ENCODE data around the gene ZFP28. TPM values are rescaled to one million over a fixed set of nuclear protein-coding genes. Genes with fewer than 3 reads are reported as not detected.

ZFP28 gene
- total and polyA plus RNA-seq, 2 of the 4 experiments (the other 2 are of a cell fraction), result 3.0 to 6.5 TPM

DNA sequence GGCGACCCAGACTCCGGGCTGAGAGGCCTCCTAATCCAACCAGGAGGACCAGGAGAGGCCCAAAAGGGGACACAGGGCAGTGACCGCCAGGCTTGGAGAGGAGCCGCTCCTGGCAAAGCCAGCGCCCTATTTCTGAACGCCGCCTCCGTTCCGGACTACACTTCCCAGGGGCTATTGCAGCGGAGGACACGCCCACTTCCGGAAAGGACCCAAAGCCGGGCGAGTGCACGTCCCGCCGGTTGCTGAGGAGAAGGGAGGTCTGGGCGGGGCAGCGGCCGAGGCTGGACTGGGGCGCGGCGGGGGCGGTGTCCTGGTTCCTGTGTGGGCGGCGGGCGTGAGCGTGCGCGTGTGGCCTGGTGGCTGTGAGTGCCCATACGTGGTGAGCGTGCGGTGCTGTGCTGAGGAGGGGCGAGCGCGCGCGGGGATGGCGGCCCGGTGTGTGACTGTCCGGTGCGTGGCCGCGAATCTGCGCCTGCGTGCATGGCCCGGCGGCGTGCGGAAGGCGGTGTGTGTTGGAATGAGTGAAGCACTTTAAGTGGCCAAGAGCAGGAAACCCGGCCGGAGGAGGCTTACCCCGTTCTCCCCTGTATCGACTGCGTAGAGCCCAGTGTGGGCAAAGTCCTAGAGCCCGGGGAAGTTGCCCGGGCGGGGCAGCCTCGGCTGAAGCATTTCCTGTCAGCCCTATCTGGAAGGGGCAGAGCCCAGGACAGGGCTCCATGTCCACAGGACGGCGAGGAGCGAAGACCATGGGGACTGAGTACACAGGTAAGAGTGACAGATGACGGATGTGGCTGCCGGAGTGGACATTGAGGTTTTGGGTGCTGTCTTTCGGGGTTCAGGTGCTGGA lies 28.7 kb downstream of the ZFP28 start, which contains the start of gene ZNF470 (continued):
- TF ChIP-seq RFX5 (IDR thresholded peaks at IDR 0.05; ENCODE audit: low read depth, low read length) (peak; percentile 34; the same call in 1 of the 2 replicates), POLR2A (IDR thresholded peaks at IDR 0.05; ENCODE audit: low read depth, low read length) (no peak), SMC3 (IDR thresholded peaks at IDR 0.05; ENCODE audit: low read depth, low read length) (no peak)

DNA sequence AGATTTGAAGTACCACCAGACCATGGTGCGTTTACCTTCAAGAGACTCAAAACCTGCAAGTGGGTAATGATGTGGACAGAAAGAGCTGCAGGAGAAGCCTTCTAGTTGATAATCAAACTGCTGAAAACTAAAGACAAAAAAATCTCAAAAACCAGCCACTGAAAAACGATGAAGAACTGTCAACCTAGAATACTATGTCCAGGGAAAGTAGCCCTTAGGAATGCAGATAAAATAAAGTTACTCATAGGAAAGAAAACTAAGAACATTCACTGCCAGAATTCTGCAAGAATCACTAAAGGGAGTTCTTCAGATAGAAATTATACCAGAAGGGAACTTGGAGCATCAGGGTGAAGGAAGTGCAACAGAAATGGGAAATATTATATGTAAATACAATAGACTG lies 33.8 kb downstream of the ZFP28 start:
- Histone ChIP-seq H3K23ac (ENCODE audit: low read depth, low read length) (no peak overlapping the region), H4K5ac (ENCODE audit: low read depth, low read length) (no peak overlapping the region), H2AK5ac (ENCODE audit: low read depth, low read length) (no peak overlapping the region), H3K4me1 (ENCODE audit: control insufficient read depth, insufficient read depth, low read length) (no peaks in the 10 kb centered on the region), H3K4me2 (ENCODE audit: low read depth, low read length) (no peak overlapping the region), H3K4ac (ENCODE audit: low read depth, low read length) (no peak overlapping the region), H4K20me1 (ENCODE audit: insufficient read depth, low read length) (no peaks in the 10 kb centered on the region), H3K36me3 (ENCODE audit: control insufficient read depth, insufficient read depth, low read length) (peaks cover 38% of the 10 kb centered on the region), H3K9me3 (ENCODE audit: control insufficient read depth, insufficient read depth, low read length) (peaks cover 73% of the 10 kb centered on the region), H2BK5ac (ENCODE audit: low read depth, low read length, poor library complexity, severe bottlenecking) (no peak overlapping the region), H3K18ac (ENCODE audit: low read depth, low read length) (no peak overlapping the region), H3K9ac (ENCODE audit: low read depth, low read length) (no peak overlapping the region), H3K79me1 (ENCODE audit: low read depth in 1 of 2, low read length in 2 of 2) (peaks cover 6 to 8% of the 10 kb centered on the region in 2 experiments; a peak in 3 of 4 replicates), H3K14ac (replicated peaks; ENCODE audit: low read depth, low read length) (no peak overlapping the region), H2BK20ac (ENCODE audit: low read depth, low read length) (no peak overlapping the region), H3K4me3 (ENCODE audit: insufficient read depth, low read depth, low read length) (no peak overlapping the region), H2AK9ac (replicated peaks; ENCODE audit: low read depth, low read length, poor library complexity) (no peak overlapping the region), H3K27me3 (ENCODE audit: control insufficient read depth, insufficient read depth, low read length) (no peaks in the 10 kb centered on the region), H3K9me1 (ENCODE audit: insufficient read depth, low read length) (no peaks in the 10 kb centered on the region), H4K91ac (ENCODE audit: insufficient read depth, low read depth, low read length) (no peak overlapping the region), H2BK120ac (ENCODE audit: low read depth, low read length) (no peak overlapping the region), H2BK15ac (ENCODE audit: low read depth, low read length) (no peak overlapping the region), H3K56ac (ENCODE audit: extremely low read depth, insufficient read depth, low read length) (no peak overlapping the region), H3K27ac (ENCODE audit: insufficient read depth, low read length) (no peak overlapping the region), H2AFZ (replicated peaks; ENCODE audit: low read length, poor library complexity) (no peak overlapping the region), H4K8ac (ENCODE audit: low read depth in 2 of 2, low read length in 2 of 2) (no peak overlapping the region)
- no peak for ATAC-seq (ENCODE audit: low read depth)
- intact Hi-C loops (cut with micrococcal nuclease), result no loop called here
- ChIA-PET CTCF (no interaction called here), POLR2A (ENCODE audit: unreplicated experiment) (no interaction called here)
- DNase-seq, result no peak
- in situ Hi-C loops (cut with MboI; ENCODE audit: low sequenced_read_pairs), result no loop called here
- dilution Hi-C loops (cut with HindIII; ENCODE audit: low sequenced_read_pairs, unreplicated experiment), result no loop called here
- TF ChIP-seq RCOR1 (IDR thresholded peaks at IDR 0.05; ENCODE audit: insufficient replicate concordance, low read length), result no peak
- no peak for TF ChIP-seq BHLHE40 (IDR thresholded peaks at IDR 0.05; ENCODE audit: low read depth, low read length)
- TF ChIP-seq MXI1 (IDR thresholded peaks at IDR 0.05; ENCODE audit: borderline replicate concordance, low read depth, low read length), result no peak
- TF ChIP-seq, protein P1, sequence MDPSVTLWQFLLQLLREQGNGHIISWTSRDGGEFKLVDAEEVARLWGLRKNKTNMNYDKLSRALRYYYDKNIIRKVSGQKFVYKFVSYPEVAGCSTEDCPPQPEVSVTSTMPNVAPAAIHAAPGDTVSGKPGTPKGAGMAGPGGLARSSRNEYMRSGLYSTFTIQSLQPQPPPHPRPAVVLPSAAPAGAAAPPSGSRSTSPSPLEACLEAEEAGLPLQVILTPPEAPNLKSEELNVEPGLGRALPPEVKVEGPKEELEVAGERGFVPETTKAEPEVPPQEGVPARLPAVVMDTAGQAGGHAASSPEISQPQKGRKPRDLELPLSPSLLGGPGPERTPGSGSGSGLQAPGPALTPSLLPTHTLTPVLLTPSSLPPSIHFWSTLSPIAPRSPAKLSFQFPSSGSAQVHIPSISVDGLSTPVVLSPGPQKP (IDR thresholded peaks at IDR 0.05; ENCODE audit: borderline replicate concordance, low read depth, low read length), result no peak
- no CpG with 5 or more reads among the region's 2 CpGs for WGBS, 2 experiments (ENCODE audit: extremely low coverage in 2 of 2, insufficient read length in 1 of 2)
- no TSS peak for BruUV-seq (replicated peaks)
